Activated B cell treated with CpG ODN at 0.5 μM for 24 hours (primary cell): Measurements from ENCODE around the gene ROGDI. TPM values are rescaled to one million over a fixed set of nuclear protein-coding genes. Genes with fewer than 3 reads are reported as not detected.

Experiments used
- ATAC-seq: fragments of 200-7000 bp; cut with Tn5 transposase; one replicate; pipeline ENCODE4 v1.10.0; 2021; ENCODE audit warnings: low read depth, mild to moderate bottlenecking, moderate library complexity
- CTCF ChIA-PET: fragments of 350-600 bp; sonication (Branson Sonifier 250); formaldehyde crosslinking; loops from one replicate; lab custom pipeline; 2021; ENCODE audit warnings: antibody characterized with exemption; lab: Charles Lee
- POLR2A ChIA-PET: fragments of 350-600 bp; sonication (Branson Sonifier 250); formaldehyde crosslinking; loops from one replicate; lab custom pipeline; 2021; ENCODE audit warnings: antibody characterized with exemption; lab: Charles Lee
- DNase-seq: peaks from one replicate; pipeline ENCODE4 v3.0.0; 2022
- H3K27ac Mint-ChIP-seq: one replicate; pipeline ENCODE4 v1.8.0; 2020; ENCODE audit warnings: mixed read lengths
- H3K27me3 Mint-ChIP-seq: one replicate; pipeline ENCODE4 v1.8.0; 2021; ENCODE audit warnings: mixed read lengths
- H3K36me3 Mint-ChIP-seq: one replicate; pipeline ENCODE4 v1.8.0; 2021; ENCODE audit warnings: low read depth, mixed read lengths
- H3K4me1 Mint-ChIP-seq: one replicate; pipeline ENCODE4 v1.8.0; 2021; ENCODE audit warnings: mixed read lengths
- H3K4me3 Mint-ChIP-seq: one replicate; pipeline ENCODE4 v1.8.0; 2020; ENCODE audit warnings: mild to moderate bottlenecking, mixed read lengths
- H3K9me3 Mint-ChIP-seq: one replicate; pipeline ENCODE4 v1.8.0; 2020; ENCODE audit warnings: mixed read lengths
- intact Hi-C: fragments of 100-400 bp; cut with micrococcal nuclease; formaldehyde crosslinking; loops from one replicate; pipeline ENCODE4 v1.15.1; 2024
- total RNA-seq: library from RNA; stranded (reverse); gene quantifications from 2 replicates; pipeline ENCODE4 v1.2.3, GENCODE V29; 2022
- TF ChIP-seq, protein P1 (sequence below): fragments of 200-600 bp; IDR thresholded peaks from one replicate; pipeline ENCODE4 v1.8.0; 2022; ENCODE audit warnings: antibody characterized with exemption, mild to moderate bottlenecking

The ROGDI gene
- total RNA-seq, 1 donor from 2014 or later: 6.8 TPM

GRCh38 chr16:4783951-4784336, 18.5 kb downstream of the ROGDI start:
- DNase-seq (no peak), ATAC-seq (no peak)
- ChIA-PET POLR2A (no interaction called here), CTCF (no interaction called here)
- Mint-ChIP-seq H3K36me3 (no peaks in the 10 kb centered on the region), H3K4me3 (no peak overlapping the region), H3K27ac (no peak overlapping the region), H3K4me1 (no peaks in the 10 kb centered on the region), H3K27me3 (peaks cover 3% of the 10 kb centered on the region), H3K9me3 (no peaks in the 10 kb centered on the region)
- TF ChIP-seq, protein P1, sequence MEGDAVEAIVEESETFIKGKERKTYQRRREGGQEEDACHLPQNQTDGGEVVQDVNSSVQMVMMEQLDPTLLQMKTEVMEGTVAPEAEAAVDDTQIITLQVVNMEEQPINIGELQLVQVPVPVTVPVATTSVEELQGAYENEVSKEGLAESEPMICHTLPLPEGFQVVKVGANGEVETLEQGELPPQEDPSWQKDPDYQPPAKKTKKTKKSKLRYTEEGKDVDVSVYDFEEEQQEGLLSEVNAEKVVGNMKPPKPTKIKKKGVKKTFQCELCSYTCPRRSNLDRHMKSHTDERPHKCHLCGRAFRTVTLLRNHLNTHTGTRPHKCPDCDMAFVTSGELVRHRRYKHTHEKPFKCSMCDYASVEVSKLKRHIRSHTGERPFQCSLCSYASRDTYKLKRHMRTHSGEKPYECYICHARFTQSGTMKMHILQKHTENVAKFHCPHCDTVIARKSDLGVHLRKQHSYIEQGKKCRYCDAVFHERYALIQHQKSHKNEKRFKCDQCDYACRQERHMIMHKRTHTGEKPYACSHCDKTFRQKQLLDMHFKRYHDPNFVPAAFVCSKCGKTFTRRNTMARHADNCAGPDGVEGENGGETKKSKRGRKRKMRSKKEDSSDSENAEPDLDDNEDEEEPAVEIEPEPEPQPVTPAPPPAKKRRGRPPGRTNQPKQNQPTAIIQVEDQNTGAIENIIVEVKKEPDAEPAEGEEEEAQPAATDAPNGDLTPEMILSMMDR: no peak
- intact Hi-C loops: no loop called here

- TF ChIP-seq, protein P1: no peak
- CTCF ChIA-PET: no interaction called here
- DNase-seq: no peak
- H3K36me3 Mint-ChIP-seq: no peaks in the 10 kb centered on the region
- H3K4me3 Mint-ChIP-seq: no peak overlapping the region
- H3K27me3 Mint-ChIP-seq: peaks cover 3% of the 10 kb centered on the region
- intact Hi-C loops: no loop called here
- ATAC-seq: no peak
- H3K27ac Mint-ChIP-seq: no peak overlapping the region
- H3K4me1 Mint-ChIP-seq: no peaks in the 10 kb centered on the region
- H3K9me3 Mint-ChIP-seq: no peaks in the 10 kb centered on the region
- POLR2A ChIA-PET: no interaction called here
Observed at GRCh38 chr16:4783251-4783950, 19.0 kb downstream of the ROGDI start.

- ChIA-PET POLR2A (no interaction called here), CTCF (no interaction called here)
- TF ChIP-seq, protein P1: no peak
- Mint-ChIP-seq H3K36me3 (no peaks in the 10 kb centered on the region), H3K4me3 (no peak overlapping the region), H3K27me3 (peaks cover 3% of the 10 kb centered on the region), H3K9me3 (no peaks in the 10 kb centered on the region), H3K27ac (no peak overlapping the region), H3K4me1 (no peaks in the 10 kb centered on the region)
- intact Hi-C loops: no loop called here
- no peak for ATAC-seq
- no peak for DNase-seq
Observed at GRCh38 chr16:4780235-4780634, 22.2 kb downstream of the ROGDI start.

- Mint-ChIP-seq H3K27ac (no peak overlapping the region), H3K4me3 (no peak overlapping the region), H3K36me3 (no peaks in the 10 kb centered on the region), H3K4me1 (no peaks in the 10 kb centered on the region), H3K9me3 (no peaks in the 10 kb centered on the region), H3K27me3 (no peaks in the 10 kb centered on the region)
- POLR2A ChIA-PET: no interaction called here
- intact Hi-C loops: no loop called here
- CTCF ChIA-PET: no interaction called here
- TF ChIP-seq, protein P1: no peak
- no peak for ATAC-seq
- DNase-seq: no peak
Observed at GRCh38 chr16:4778050-4778392, 24.4 kb downstream of the ROGDI start.

GRCh38 chr16:4777339-4778049, 24.9 kb downstream of the ROGDI start:
- ChIA-PET POLR2A (no interaction called here), CTCF (no interaction called here)
- DNase-seq: no peak
- no peak overlapping the region for H3K27ac Mint-ChIP-seq
- H3K27me3 Mint-ChIP-seq: no peaks in the 10 kb centered on the region
- TF ChIP-seq, protein P1: no peak
- no peak overlapping the region for H3K4me3 Mint-ChIP-seq
- intact Hi-C loops: no loop called here
- no peaks in the 10 kb centered on the region for H3K4me1 Mint-ChIP-seq
- no peaks in the 10 kb centered on the region for H3K9me3 Mint-ChIP-seq
- no peak for ATAC-seq
- H3K36me3 Mint-ChIP-seq: no peaks in the 10 kb centered on the region
